Vagina (tissue), 2 donors: ENCODE data around the gene SLC25A41. TPM values are rescaled to one million over a fixed set of nuclear protein-coding genes. Genes with fewer than 3 reads are reported as not detected.
"Not testable (repeated sequence)": the region's sequence is repeated elsewhere in the genome, so short reads cannot be mapped to it uniquely, and the experiment has no call there.

Experiments
- DNase-seq, 2 donors: peaks; one replicate each; pipeline ENCODE4 v3.0.0-alpha.2; 2017; ENCODE audit errors: extremely low spot score in 2 of 2
- H3K27ac ChIP-seq: fragments of 200-600 bp; sonication (generic); one replicate; pipeline ENCODE4 v1.5.1; 2019
- H3K27me3 ChIP-seq: fragments of 200-600 bp; sonication (generic); one replicate; pipeline ENCODE4 v1.5.1; 2019
- H3K36me3 ChIP-seq, 2 donors: fragments of 200-600 bp; sonication (generic); one replicate each; pipeline ENCODE4 v1.5.1; 2017 to 2019
- H3K4me1 ChIP-seq: fragments of 200-600 bp; sonication (generic); one replicate; pipeline ENCODE4 v1.5.1; 2019
- H3K4me3 ChIP-seq, 2 donors: fragments of 200-600 bp; sonication (generic); 1 replicate in 1 of 2; 2 replicates in 1 of 2; pipeline ENCODE4 v1.5.1; 2016 to 2019
- H3K9me3 ChIP-seq: fragments of 200-600 bp; sonication (generic); one replicate; pipeline ENCODE4 v1.5.1; 2019
- POLR2A ChIP-seq, 2 donors: fragments of 450-650 bp; IDR thresholded peaks; one replicate each; pipeline ENCODE4 v1.6.1; 2017; ENCODE audit warnings: antibody characterized with exemption in 2 of 2, mild to moderate bottlenecking in 2 of 2, moderate library complexity in 2 of 2
- POLR2AphosphoS5 ChIP-seq, 2 donors: sonication (generic); formaldehyde crosslinking; IDR thresholded peaks; one replicate each; pipeline ENCODE4 v1.9.0; 2017; ENCODE audit warnings: antibody characterized with exemption in 2 of 2, mild to moderate bottlenecking in 2 of 2, low read depth in 1 of 2; ENCODE audit not compliant: insufficient read depth in 1 of 2
- intact Hi-C: fragments of 100-400 bp; cut with DNase I; formaldehyde crosslinking; loops from one replicate; pipeline ENCODE4 v1.15.1; 2023
- total RNA-seq: library from RNA; depleted of rRNA; stranded (reverse); fragments of >200 nt; gene quantifications from one replicate; pipeline ENCODE4 v1.2.3, GENCODE V29; 2016
- TF ChIP-seq, protein P1 (sequence below), 3 experiments: fragments of 450-650 bp in 2 of 3; fragments of 200-600 bp in 1 of 3; sonication (generic) in 1 of 3; IDR thresholded peaks; one replicate each; pipeline ENCODE4 v1.5.1; 2017 to 2019; ENCODE audit warnings: antibody characterized with exemption in 3 of 3, mild to moderate bottlenecking in 2 of 3, moderate library complexity in 2 of 3

SLC25A41 gene
- total RNA-seq, 1 donor from 2014 or later: not detected

DNA sequence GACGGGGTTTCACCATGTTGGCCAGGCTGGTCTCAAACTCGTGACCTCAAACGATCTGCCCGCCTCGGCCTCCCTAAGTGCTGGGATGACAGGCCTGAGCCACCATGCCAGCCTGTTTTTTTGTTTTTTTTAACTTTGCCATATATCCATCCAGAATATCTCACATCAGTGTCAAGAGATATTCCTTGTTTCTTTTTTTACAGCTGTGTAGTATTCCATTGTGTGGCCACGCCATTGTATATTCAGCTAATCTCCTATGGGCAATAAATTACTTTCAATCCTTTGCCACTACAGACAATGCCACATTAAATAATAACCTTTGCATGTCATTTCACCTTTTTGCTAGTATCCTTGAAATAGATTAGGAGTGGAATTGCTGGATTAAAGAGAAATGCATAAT is 24.2 kb downstream of the SLC25A41 start:
- TF ChIP-seq, protein P1, sequence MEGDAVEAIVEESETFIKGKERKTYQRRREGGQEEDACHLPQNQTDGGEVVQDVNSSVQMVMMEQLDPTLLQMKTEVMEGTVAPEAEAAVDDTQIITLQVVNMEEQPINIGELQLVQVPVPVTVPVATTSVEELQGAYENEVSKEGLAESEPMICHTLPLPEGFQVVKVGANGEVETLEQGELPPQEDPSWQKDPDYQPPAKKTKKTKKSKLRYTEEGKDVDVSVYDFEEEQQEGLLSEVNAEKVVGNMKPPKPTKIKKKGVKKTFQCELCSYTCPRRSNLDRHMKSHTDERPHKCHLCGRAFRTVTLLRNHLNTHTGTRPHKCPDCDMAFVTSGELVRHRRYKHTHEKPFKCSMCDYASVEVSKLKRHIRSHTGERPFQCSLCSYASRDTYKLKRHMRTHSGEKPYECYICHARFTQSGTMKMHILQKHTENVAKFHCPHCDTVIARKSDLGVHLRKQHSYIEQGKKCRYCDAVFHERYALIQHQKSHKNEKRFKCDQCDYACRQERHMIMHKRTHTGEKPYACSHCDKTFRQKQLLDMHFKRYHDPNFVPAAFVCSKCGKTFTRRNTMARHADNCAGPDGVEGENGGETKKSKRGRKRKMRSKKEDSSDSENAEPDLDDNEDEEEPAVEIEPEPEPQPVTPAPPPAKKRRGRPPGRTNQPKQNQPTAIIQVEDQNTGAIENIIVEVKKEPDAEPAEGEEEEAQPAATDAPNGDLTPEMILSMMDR (IDR thresholded peaks at IDR 0.05): no peak
- TF ChIP-seq POLR2AphosphoS5 (IDR thresholded peaks at IDR 0.05; ENCODE audit: insufficient read depth in 1 of 2, low read depth in 1 of 2) (no peak), POLR2A (IDR thresholded peaks at IDR 0.05) (no peak)
- peaks cover 12% of the 10 kb centered on the region for H3K4me1 ChIP-seq
- H3K9me3 ChIP-seq: no peaks in the 10 kb centered on the region
- peaks cover 0 to 5% of the 10 kb centered on the region in 2 donors for H3K36me3 ChIP-seq
- no peak overlapping the region for H3K4me3 ChIP-seq
- intact Hi-C loops: no loop called here
- DNase-seq: no peak
- H3K27ac ChIP-seq: no peak overlapping the region
- H3K27me3 ChIP-seq: no peaks in the 10 kb centered on the region

DNA sequence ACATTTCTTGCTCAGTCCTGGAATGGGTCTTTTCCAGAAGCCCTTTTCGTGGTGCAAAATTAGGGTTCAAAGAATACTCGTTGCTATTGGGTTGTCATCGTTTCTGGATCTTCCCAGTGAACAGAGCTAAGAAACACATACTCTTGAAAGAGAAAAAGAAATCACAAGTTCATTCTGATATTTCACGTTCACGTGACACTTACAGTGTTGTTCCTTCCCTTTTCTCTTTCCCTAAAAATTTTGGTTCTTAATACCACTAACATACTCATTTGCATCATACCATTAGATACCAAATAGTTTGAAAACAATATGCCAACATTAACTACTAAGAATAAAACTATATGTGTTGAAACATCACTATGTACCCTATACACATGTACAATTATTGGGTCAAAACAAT is 27.2 kb downstream of the SLC25A41 start:
- Histone ChIP-seq H3K36me3 (no peaks in the 10 kb centered on the region), H3K4me3 (no peak overlapping the region), H3K27me3 (no peaks in the 10 kb centered on the region), H3K27ac (no peak overlapping the region), H3K4me1 (no peaks in the 10 kb centered on the region), H3K9me3 (no peaks in the 10 kb centered on the region)
- TF ChIP-seq, protein P1 (IDR thresholded peaks at IDR 0.05): no peak
- no peak for TF ChIP-seq POLR2AphosphoS5 (IDR thresholded peaks at IDR 0.05; ENCODE audit: insufficient read depth in 1 of 2, low read depth in 1 of 2)
- no peak for TF ChIP-seq POLR2A (IDR thresholded peaks at IDR 0.05)
- DNase-seq: no peak
- intact Hi-C loops: no loop called here

DNA sequence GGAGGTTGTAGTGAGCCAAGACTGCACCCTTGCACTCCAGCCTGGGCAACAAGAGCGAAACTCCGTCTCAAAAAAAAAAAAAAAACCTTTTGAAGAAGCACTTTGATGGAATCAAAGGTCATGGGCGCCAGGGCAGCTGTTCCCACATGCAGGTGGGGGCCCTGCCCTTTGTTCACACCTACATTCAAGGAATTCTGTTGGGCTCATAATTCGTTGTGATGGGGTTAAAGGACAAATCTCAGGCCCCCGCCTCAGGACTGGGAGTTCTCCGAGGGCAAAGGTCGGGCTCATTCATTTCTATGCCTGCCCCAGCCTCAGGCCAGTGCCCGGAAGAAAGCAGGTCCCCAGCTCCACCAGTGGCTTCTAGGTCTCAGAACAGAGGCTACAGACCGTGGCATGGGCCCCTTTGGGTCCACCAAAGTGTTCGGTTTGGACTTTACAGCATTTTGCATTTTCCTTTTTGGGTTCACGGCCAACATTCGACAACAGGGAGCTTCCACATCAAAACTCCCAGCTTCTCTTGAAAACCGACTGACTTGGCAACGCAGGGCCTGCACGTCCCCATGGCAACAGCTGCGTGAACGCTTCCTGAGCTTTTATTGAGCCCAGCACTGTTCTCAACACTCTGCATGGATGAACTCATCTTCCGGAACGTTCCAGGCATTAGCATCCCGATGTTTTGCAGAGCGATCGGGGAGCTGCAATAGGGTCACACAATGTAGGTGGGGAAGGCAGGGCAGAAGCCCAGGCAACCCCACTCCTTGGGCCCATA is 30.5 kb downstream of the SLC25A41 start:
- intact Hi-C loops: no loop called here
- Histone ChIP-seq H3K4me1 (no peaks in the 10 kb centered on the region), H3K27ac (no peak overlapping the region), H3K9me3 (no peaks in the 10 kb centered on the region), H3K27me3 (no peaks in the 10 kb centered on the region), H3K36me3 (no peaks in the 10 kb centered on the region), H3K4me3 (no peak overlapping the region)
- DNase-seq: no peak
- TF ChIP-seq POLR2A (IDR thresholded peaks at IDR 0.05) (no peak), POLR2AphosphoS5 (IDR thresholded peaks at IDR 0.05; ENCODE audit: insufficient read depth in 1 of 2, low read depth in 1 of 2) (no peak)
- TF ChIP-seq, protein P1 (IDR thresholded peaks at IDR 0.05): no peak

DNA sequence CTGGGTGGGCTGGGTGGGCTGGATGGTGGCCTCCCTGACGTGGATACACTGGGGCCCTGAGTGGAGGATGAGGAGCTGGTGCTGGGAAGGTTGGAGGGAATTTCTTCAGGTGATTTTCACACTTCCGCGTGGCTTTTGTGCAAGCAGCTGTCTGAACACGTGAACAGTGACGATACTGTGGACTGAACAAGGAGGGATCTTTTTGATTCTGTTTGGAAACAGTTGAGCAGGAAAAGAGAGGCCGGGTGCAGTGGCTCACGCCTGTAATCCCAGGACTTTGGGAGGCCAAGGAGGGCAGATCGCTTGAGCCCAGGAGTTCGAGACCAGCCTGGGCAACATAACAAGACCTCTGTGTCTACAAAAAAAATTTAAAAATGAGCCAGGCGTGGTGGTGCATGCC is 31.5 kb downstream of the SLC25A41 start:
- H3K27me3 ChIP-seq: no peaks in the 10 kb centered on the region
- H3K4me1 ChIP-seq: no peaks in the 10 kb centered on the region
- H3K4me3 ChIP-seq: no peak overlapping the region
- no peak for DNase-seq
- H3K27ac ChIP-seq: no peak overlapping the region
- TF ChIP-seq POLR2AphosphoS5 (IDR thresholded peaks at IDR 0.05; ENCODE audit: insufficient read depth in 1 of 2, low read depth in 1 of 2): no peak
- no peak for TF ChIP-seq POLR2A (IDR thresholded peaks at IDR 0.05)
- TF ChIP-seq, protein P1 (IDR thresholded peaks at IDR 0.05): no peak
- intact Hi-C loops: no loop called here
- H3K9me3 ChIP-seq: no peaks in the 10 kb centered on the region
- H3K36me3 ChIP-seq: no peaks in the 10 kb centered on the region

DNA sequence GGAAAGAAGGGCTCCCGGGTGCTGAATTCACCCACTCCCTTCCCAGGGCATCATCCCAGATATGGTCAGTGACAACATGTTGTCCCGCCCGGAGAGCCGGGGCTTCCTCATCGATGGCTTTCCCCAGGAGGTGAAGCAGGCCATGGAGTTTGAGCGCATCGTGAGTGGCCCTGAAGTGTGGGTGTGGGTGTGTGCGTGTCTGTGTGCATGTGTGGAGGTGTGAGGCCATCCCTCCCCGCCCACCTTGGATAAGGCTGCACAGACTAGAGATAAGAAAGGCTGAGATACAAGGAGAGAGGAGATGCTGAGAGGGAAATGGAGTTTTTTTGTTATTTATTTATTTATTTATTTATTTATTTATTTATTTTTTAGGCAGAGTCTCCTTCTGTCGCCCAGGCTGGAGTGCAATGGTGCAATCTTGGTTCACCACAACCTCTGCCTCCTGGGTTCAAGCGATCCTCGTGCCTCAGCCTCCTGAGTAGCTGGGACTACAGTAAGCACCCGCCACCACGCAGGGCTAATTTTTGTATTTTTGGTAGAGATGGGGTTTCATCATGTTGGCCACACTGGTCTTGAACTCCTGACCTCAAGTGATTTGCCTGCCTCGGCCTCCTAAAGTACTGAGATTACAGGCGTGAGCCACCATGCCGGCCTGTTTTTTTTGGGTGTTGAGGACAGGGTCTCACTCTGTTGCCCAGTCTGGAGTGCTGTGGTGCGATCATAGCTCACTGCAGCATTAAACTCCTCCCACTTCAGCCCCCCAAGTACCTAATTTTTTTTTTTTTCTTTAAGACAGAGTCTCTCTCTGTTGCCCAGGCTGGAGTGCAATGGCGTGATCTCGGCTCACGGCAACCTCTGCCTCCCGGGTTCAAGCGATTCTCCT is 33.3 kb downstream of the SLC25A41 start:
- intact Hi-C loops, H3K9me3 ChIP-seq, H3K27me3 ChIP-seq, H3K4me1 ChIP-seq, H3K27ac ChIP-seq, H3K4me3 ChIP-seq, DNase-seq, H3K36me3 ChIP-seq: not testable (repeated sequence)
